GM12878 (cell line): ENCODE measurements around the gene SUPT4H1. TPM values are rescaled to one million over a fixed set of nuclear protein-coding genes. Genes with fewer than 3 reads are reported as not detected.

Experiments
- ATAC-seq: fragments of 200-7000 bp; cut with Tn5 transposase; 3 replicates; pipeline ENCODE4 v1.9.1; 2020; ENCODE audit warnings: mild to moderate bottlenecking, moderate library complexity
- BruUV-seq: library from RNA; stranded (reverse); fragments of 400-500 nt; replicated peaks from 2 replicates; lab custom pipeline; 2021; lab: Mats Ljungman, UMichigan
- CTCF ChIA-PET: fragments of 300-600 bp; sonication (Branson Sonifier 250); formaldehyde crosslinking; extraction: SDS; loops from one replicate; lab custom pipeline; 2021; ENCODE audit warnings: inconsistent platforms; lab: Yijun Ruan, JAX
- POLR2A ChIA-PET: fragments of 350-600 bp; formaldehyde crosslinking; extraction: SDS; loops from one replicate; lab custom pipeline; 2021; ENCODE audit warnings: inconsistent platforms; lab: Charles Lee
- RAD21 ChIA-PET: fragments of 300-600 bp; sonication (Branson Sonifier 250); formaldehyde crosslinking; loops from one replicate; lab custom pipeline; 2023; ENCODE audit warnings: antibody characterized with exemption; ENCODE audit not compliant: unreplicated experiment; lab: Charles Lee
- SMC1A ChIA-PET: fragments of 300-600 bp; sonication (Branson Sonifier 250); formaldehyde crosslinking; loops from one replicate; lab custom pipeline; 2023; ENCODE audit not compliant: unreplicated experiment, uncharacterized antibody; lab: Charles Lee
- DNase-seq: peaks from one replicate; pipeline ENCODE4 v3.0.0-alpha.2; 2011; ENCODE audit warnings: low read depth, low spot score
- FAIRE-seq: peaks from 3 replicates; lab custom pipeline; 2011; peaks lifted over from hg19 to GRCh38; lab: Jason Lieb, UNC
- H2AFZ ChIP-seq: 2 replicates; pipeline ENCODE4 v1.6.0; 2011; ENCODE audit warnings: low read depth, low read length, control low read depth; ENCODE audit not compliant: control insufficient read depth
- H3K27ac ChIP-seq: 2 replicates; pipeline ENCODE4 v1.5.1; 2011; ENCODE audit warnings: control low read depth; ENCODE audit not compliant: control insufficient read depth, insufficient read depth
- H3K27me3 ChIP-seq, 2 experiments: replicated peaks in 1 of 2; 2 replicates each; pipeline versions ENCODE4 v1.6.0 to v1.6.1; 2011; ENCODE audit warnings: low read length in 1 of 2; ENCODE audit not compliant: control insufficient read depth in 2 of 2, insufficient read depth in 2 of 2
- H3K36me3 ChIP-seq, 2 experiments: 2 replicates each; pipeline ENCODE4 v1.5.1; 2011; ENCODE audit warnings: low read length in 1 of 2; ENCODE audit not compliant: control insufficient read depth in 2 of 2, insufficient read depth in 2 of 2
- H3K4me1 ChIP-seq: 2 replicates; pipeline ENCODE4 v1.6.1; 2011; ENCODE audit warnings: mild to moderate bottlenecking, low read length, moderate library complexity, mixed read lengths; ENCODE audit not compliant: control insufficient read depth, insufficient read depth
- H3K4me2 ChIP-seq: 2 replicates; pipeline ENCODE4 v1.6.0; 2011; ENCODE audit warnings: control low read depth; ENCODE audit not compliant: control insufficient read depth, insufficient read depth
- H3K4me3 ChIP-seq: fragments of 200-600 bp; sonication (generic); 2 replicates; pipeline ENCODE4 v1.5.1; 2016
- H3K79me2 ChIP-seq: 2 replicates; pipeline ENCODE4 v1.6.0; 2011; ENCODE audit warnings: low read length; ENCODE audit not compliant: control insufficient read depth, insufficient read depth
- H3K9ac ChIP-seq: 2 replicates; pipeline ENCODE4 v1.8.0; 2011; ENCODE audit warnings: low read length, control low read depth, mixed read lengths; ENCODE audit not compliant: control insufficient read depth, insufficient read depth
- H3K9me3 ChIP-seq: replicated peaks from 3 replicates; pipeline ENCODE4 v1.5.1; 2011; ENCODE audit warnings: mild to moderate bottlenecking, low read length; ENCODE audit not compliant: control insufficient read depth, insufficient read depth
- H4K20me1 ChIP-seq: 2 replicates; pipeline ENCODE4 v1.6.0; 2011; ENCODE audit not compliant: control insufficient read depth, insufficient read depth
- JUND ChIP-seq: IDR thresholded peaks from 2 replicates; pipeline ENCODE4 v1.6.1; 2012; ENCODE audit warnings: low read depth, mild to moderate bottlenecking, low read length, improper control_type of control experiment, moderate library complexity
- LARP7 ChIP-seq: fragments of 450-650 bp; IDR thresholded peaks from 2 replicates; pipeline ENCODE4 v1.6.1; 2017; ENCODE audit warnings: mild to moderate bottlenecking
- MEF2A ChIP-seq: IDR thresholded peaks from 2 replicates; pipeline ENCODE4 v1.6.1; 2011; ENCODE audit warnings: low read depth, mild to moderate bottlenecking, low read length, moderate library complexity; ENCODE audit not compliant: insufficient read depth
- MLLT1 ChIP-seq: fragments of 450-650 bp; IDR thresholded peaks from 2 replicates; pipeline ENCODE4 v1.6.1; 2016; ENCODE audit warnings: mild to moderate bottlenecking
- NFIC ChIP-seq: IDR thresholded peaks from 2 replicates; pipeline ENCODE4 v1.6.1; 2012; ENCODE audit warnings: low read depth, mild to moderate bottlenecking, inconsistent platforms, low read length, moderate library complexity
- SPI1 ChIP-seq: IDR thresholded peaks from 2 replicates; pipeline ENCODE4 v1.6.1; 2011; ENCODE audit warnings: low read depth, mild to moderate bottlenecking, low read length, moderate library complexity, borderline replicate concordance; ENCODE audit not compliant: insufficient read depth
- SRF ChIP-seq, 2 experiments: IDR thresholded peaks; 2 replicates each; pipeline ENCODE4 v1.6.1; 2011; ENCODE audit warnings: low read depth in 2 of 2, low read length in 2 of 2, mild to moderate bottlenecking in 1 of 2, moderate library complexity in 1 of 2
- SUPT20H ChIP-seq: IDR thresholded peaks from 2 replicates; pipeline ENCODE4 v1.6.1; 2011; ENCODE audit warnings: low read depth, mild to moderate bottlenecking, low read length, moderate library complexity, borderline replicate concordance; ENCODE audit not compliant: control insufficient read depth
- TCF3 ChIP-seq: IDR thresholded peaks from 2 replicates; pipeline ENCODE4 v1.6.1; 2012; ENCODE audit warnings: low read depth, mild to moderate bottlenecking, low read length, borderline replicate concordance; ENCODE audit not compliant: insufficient read depth
- WRNIP1 ChIP-seq: IDR thresholded peaks from 2 replicates; pipeline ENCODE4 v1.6.1; 2011; ENCODE audit warnings: low read depth, low read length, improper control_type of control experiment, borderline replicate concordance
- ZBED1 ChIP-seq: IDR thresholded peaks from 2 replicates; pipeline ENCODE4 v1.6.1; 2016; ENCODE audit warnings: borderline replicate concordance
- ZBTB11 ChIP-seq: fragments of 450-650 bp; formaldehyde crosslinking; IDR thresholded peaks from 2 replicates; pipeline ENCODE4 v1.5.0; 2022; ENCODE audit warnings: mild to moderate bottlenecking, missing genetic modification characterization
- ZBTB33 ChIP-seq: fragments of 450-650 bp; IDR thresholded peaks from 2 replicates; pipeline ENCODE4 v1.6.1; 2017; ENCODE audit warnings: mild to moderate bottlenecking
- ZNF207 ChIP-seq: fragments of 450-650 bp; IDR thresholded peaks from 2 replicates; pipeline ENCODE4 v1.6.1; 2014; ENCODE audit warnings: antibody characterized with exemption, mild to moderate bottlenecking, borderline replicate concordance
- WGBS: methylation state at CpG from one replicate; pipeline ENCODE4 v1.1.6; 2016; ENCODE audit warnings: low lambda C conversion rate; ENCODE audit not compliant: insufficient replicate concordance, insufficient coverage; ENCODE audit errors: missing lambda C conversion rate; 5-methylcytosine and 5-hydroxymethylcytosine counted together
- in situ Hi-C: fragments of 300-500 bp; cut with MboI; formaldehyde crosslinking; loops from 9 replicates; pipeline ENCODE4 v1.14.3; 2018; ENCODE audit warnings: mixed read lengths
- intact Hi-C: fragments of 100-400 bp; cut with micrococcal nuclease; formaldehyde crosslinking; loops from one replicate; pipeline ENCODE4 v1.14.2; 2022; ENCODE audit not compliant: unreplicated experiment
- polyA plus RNA-seq, 11 experiments: library from polyadenylated mRNA; depleted of rRNA in 4 of 11; unstranded in 6 of 11; stranded (reverse) in 5 of 11; fragments of >200 nt; fragmentation: Nextera tagmentation in 4 of 11; fragmentation: Illumina TruSeq in 1 of 11; extraction: Ambion mirVana in 4 of 11; extraction: Trizol in 1 of 11; gene quantifications; 1 replicate in 1 of 11; 2 replicates in 10 of 11; pipeline versions ENCODE4 v1.2.1 to v1.2.3, GENCODE V29; 2011 to 2016; ENCODE audit warnings: inconsistent platforms in 2 of 11, missing spikeins in 2 of 11, low read depth in 1 of 11
- total RNA-seq, 4 experiments: library from RNA; depleted of rRNA in 3 of 4; stranded (reverse); fragments of >200 nt in 3 of 4; fragmentation: Illumina TruSeq in 1 of 4; extraction: Trizol in 1 of 4; gene quantifications; 2 replicates each; pipeline versions ENCODE4 v1.2.1 to v1.2.3, GENCODE V29; 2013 to 2021

SUPT4H1 gene
- total and polyA plus RNA-seq, 10 of the 15 experiments (the other 5 are each of a cell fraction or from before 2014, with no cell fraction given): 83.8 to 293 (median 128) TPM

- ChIA-PET POLR2A (interaction anchor here (0.7 to 6.5 kb wide), 12 partner anchors 9 to 166 kb away, joined by 3 to 64 read pairs (median 4); partner anchors contain the start of gene RNF43), CTCF (interaction anchor here (0.9 to 5.0 kb wide), 15 partner anchors 10 to 106 kb away, joined by 3 to 28 read pairs (median 4); partner anchors contain the start of gene RNF43), SMC1A (interaction anchor here (1.2 to 7.2 kb wide), 16 partner anchors 13 to 133 kb away, joined by 3 to 91 read pairs (median 4); partner anchors contain the start of genes RNF43 and TSPOAP1), RAD21 (interaction anchor here (1.0 to 4.8 kb wide), 17 partner anchors 8 to 95 kb away, joined by 3 to 49 read pairs (median 6); partner anchors contain the start of genes RNF43 and TSPOAP1)
- Histone ChIP-seq H3K27me3 (no peaks in the 10 kb centered on the region), H2AFZ (peak overlapping the region; percentile 61), H4K20me1 (no peaks in the 10 kb centered on the region; the same call in 1 of the 2 replicates), H3K4me2 (peak overlapping the region; percentile 99), H3K79me2 (peaks cover 44% of the 10 kb centered on the region), H3K4me3 (peak overlapping the region; percentile 94), H3K9me3 (no peaks in the 10 kb centered on the region), H3K4me1 (peaks cover 10% of the 10 kb centered on the region), H3K9ac (peak overlapping the region; percentile 99), H3K36me3 (peaks cover 14 to 19% of the 10 kb centered on the region in 2 experiments), H3K27ac (peak overlapping the region; percentile 93)
- in situ Hi-C loops (no loop called here), intact Hi-C loops (loop anchor here (1.0 kb wide), 1 partner anchor 23 kb away; no protein-coding TSS in a partner anchor)
- DNase-seq (no peak), FAIRE-seq (no peak), ATAC-seq (peak; percentile 32)
- BruUV-seq: TSS peak; percentile 60
- WGBS: under 1% methylated on average over 26 of the region's 26 CpGs
- TF ChIP-seq SPI1 (no peak), ZBED1 (0 out of 2 replicates have a peak, but pooled peaks have one; percentile 14), WRNIP1 (no peak), ZNF207 (no peak), JUND (no peak), MEF2A (peak; percentile 70), TCF3 (0 out of 2 replicates have a peak, but pooled peaks have one; percentile 27), SUPT20H (no peak), ZBTB33 (no peak), SRF (IDR thresholded peaks at IDR 0.05; ENCODE audit: low read depth in 2 of 2, low read length in 2 of 2) (no peak), MLLT1 (0 out of 2 replicates have a peak, but pooled peaks have one; percentile 12), LARP7 (no peak), ZBTB11 (CRISPR knock-in tag) (no peak), NFIC (peak; percentile 20; the same call in 1 of the 2 replicates)
These were observed 791 bp upstream of the SUPT4H1 start for GRCh38 chr17:58352596-58353388.
